Fibroblast of lung (primary cell): ENCODE data around the gene DDX51.

ENCODE experiments used
- EZH2 ChIP-seq: IDR thresholded peaks from 2 replicates; pipeline ENCODE4 v1.5.1; 2012; ENCODE audit warnings: low read length, control low read depth, mild to moderate bottlenecking; ENCODE audit errors: missing control alignments
- TF ChIP-seq, protein P1 (sequence below), 2 donors: IDR thresholded peaks in 1 of 2; conservative IDR thresholded peaks in 1 of 2; 1 replicate in 1 of 2; 2 replicates in 1 of 2; pipeline ENCODE4 v1.5.1; 2011 to 2012; ENCODE audit warnings: low read length in 2 of 2, control low read depth in 1 of 2, inconsistent platforms in 1 of 2, low read depth in 1 of 2, mild to moderate bottlenecking in 1 of 2

DNA sequence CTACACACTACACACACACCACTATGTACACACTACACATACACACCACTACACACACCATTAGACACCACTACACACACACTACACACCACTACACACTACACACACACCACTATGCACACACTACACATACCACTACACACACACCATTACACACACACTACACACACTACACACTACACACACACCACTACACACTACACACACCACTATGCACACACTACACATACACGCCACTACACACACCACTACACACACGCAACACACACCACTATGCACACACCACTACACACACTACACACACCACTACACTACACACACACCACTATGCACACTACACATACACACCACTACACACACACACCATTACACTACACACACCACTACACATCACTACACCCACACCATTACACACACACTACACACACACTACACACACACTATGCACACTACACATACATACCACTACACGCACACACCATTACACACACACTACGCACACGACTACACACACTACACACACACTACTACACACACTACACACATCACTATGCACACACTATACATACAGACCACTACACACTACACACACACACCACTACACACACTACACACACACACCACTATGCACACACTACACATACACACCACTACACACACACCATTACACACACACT, 13.8 kb upstream of the DDX51 start:
- TF ChIP-seq, protein P1, sequence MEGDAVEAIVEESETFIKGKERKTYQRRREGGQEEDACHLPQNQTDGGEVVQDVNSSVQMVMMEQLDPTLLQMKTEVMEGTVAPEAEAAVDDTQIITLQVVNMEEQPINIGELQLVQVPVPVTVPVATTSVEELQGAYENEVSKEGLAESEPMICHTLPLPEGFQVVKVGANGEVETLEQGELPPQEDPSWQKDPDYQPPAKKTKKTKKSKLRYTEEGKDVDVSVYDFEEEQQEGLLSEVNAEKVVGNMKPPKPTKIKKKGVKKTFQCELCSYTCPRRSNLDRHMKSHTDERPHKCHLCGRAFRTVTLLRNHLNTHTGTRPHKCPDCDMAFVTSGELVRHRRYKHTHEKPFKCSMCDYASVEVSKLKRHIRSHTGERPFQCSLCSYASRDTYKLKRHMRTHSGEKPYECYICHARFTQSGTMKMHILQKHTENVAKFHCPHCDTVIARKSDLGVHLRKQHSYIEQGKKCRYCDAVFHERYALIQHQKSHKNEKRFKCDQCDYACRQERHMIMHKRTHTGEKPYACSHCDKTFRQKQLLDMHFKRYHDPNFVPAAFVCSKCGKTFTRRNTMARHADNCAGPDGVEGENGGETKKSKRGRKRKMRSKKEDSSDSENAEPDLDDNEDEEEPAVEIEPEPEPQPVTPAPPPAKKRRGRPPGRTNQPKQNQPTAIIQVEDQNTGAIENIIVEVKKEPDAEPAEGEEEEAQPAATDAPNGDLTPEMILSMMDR (conservative IDR thresholded peaks at IDR 0.05 in 1 of 2, IDR thresholded peaks at IDR 0.05 in 1 of 2; ENCODE audit: low read depth in 1 of 2, low read length in 2 of 2): no peak
- TF ChIP-seq EZH2: no peak
